ENCODE results near the gene CADM2.
"Not testable (repeated sequence)": the region's sequence is repeated elsewhere in the genome, so short reads cannot be mapped to it uniquely, and the experiment has no call there.

DNA sequence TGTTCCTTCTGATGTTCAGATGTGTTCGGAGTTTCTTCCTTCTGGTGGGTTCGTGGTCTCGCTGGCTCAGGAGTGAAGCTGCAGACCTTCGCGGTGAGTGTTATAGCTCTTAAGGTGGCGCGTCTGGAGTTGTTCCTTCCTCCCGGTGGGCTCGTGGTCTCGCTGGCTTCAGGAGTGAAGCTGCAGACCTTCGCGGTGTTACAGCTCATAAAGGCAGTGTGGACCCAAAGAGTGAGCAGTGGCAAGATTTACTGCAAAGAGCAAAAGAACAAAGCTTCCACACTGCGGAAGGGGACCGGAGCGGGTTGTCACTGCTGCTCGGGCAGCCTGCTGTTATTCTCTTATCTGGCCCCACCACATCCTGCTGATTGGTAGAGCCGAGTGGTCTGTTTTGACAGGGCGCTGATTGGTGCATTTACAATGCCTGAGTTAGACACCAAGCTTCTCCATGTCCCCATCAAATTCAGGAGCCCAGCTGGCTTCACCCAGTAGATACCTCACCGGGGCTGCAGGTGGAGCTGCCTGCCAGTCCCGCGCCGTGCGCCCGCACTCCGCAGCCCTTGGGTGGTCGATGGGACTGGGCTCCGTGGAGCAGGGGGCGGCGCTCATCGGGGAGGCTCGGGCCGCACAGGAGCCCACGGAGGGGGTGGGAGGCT lies 545.5 kb downstream of the CADM2 start:
- TF ChIP-seq, protein P1, sequence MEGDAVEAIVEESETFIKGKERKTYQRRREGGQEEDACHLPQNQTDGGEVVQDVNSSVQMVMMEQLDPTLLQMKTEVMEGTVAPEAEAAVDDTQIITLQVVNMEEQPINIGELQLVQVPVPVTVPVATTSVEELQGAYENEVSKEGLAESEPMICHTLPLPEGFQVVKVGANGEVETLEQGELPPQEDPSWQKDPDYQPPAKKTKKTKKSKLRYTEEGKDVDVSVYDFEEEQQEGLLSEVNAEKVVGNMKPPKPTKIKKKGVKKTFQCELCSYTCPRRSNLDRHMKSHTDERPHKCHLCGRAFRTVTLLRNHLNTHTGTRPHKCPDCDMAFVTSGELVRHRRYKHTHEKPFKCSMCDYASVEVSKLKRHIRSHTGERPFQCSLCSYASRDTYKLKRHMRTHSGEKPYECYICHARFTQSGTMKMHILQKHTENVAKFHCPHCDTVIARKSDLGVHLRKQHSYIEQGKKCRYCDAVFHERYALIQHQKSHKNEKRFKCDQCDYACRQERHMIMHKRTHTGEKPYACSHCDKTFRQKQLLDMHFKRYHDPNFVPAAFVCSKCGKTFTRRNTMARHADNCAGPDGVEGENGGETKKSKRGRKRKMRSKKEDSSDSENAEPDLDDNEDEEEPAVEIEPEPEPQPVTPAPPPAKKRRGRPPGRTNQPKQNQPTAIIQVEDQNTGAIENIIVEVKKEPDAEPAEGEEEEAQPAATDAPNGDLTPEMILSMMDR (conservative IDR thresholded peaks at IDR 0.05), result not testable (repeated sequence)
- TF ChIP-seq ZFX (IDR thresholded peaks at IDR 0.05), result not testable (repeated sequence)
